H9 (cell line): ENCODE data around the gene JMJD7. TPM values are rescaled to one million over a fixed set of nuclear protein-coding genes. Genes with fewer than 3 reads are reported as not detected.

Experiments used
- DNase-seq: peaks from one replicate; pipeline ENCODE4 v3.0.0-alpha.2; 2017
- H2AFZ ChIP-seq: one replicate; pipeline ENCODE4 v1.6.1; 2013; ENCODE audit warnings: mild to moderate bottlenecking, low read length, control low read depth, moderate library complexity
- H2AK5ac ChIP-seq: 2 replicates; pipeline ENCODE4 v1.6.1; 2013; ENCODE audit warnings: low read length, control low read depth, mixed read lengths; ENCODE audit not compliant: insufficient read length
- H2BK120ac ChIP-seq: one replicate; pipeline ENCODE4 v1.6.1; 2013; ENCODE audit warnings: low read depth, mild to moderate bottlenecking, low read length, control low read depth, inconsistent platforms; ENCODE audit not compliant: poor library complexity, severe bottlenecking
- H2BK12ac ChIP-seq: 2 replicates; pipeline ENCODE4 v1.6.1; 2013; ENCODE audit warnings: low read length, control low read depth, mixed read lengths, low read depth; ENCODE audit not compliant: insufficient read length
- H2BK15ac ChIP-seq: 2 replicates; pipeline ENCODE4 v1.6.1; 2013; ENCODE audit warnings: low read depth, low read length, control low read depth
- H2BK20ac ChIP-seq: one replicate; pipeline ENCODE4 v1.6.1; 2013; ENCODE audit warnings: low read depth, mild to moderate bottlenecking, low read length, control low read depth, inconsistent platforms; ENCODE audit not compliant: poor library complexity, severe bottlenecking
- H2BK5ac ChIP-seq: 2 replicates; pipeline ENCODE4 v1.6.1; 2013; ENCODE audit warnings: low read length, control low read depth, mixed read lengths; ENCODE audit not compliant: insufficient read length
- H3K14ac ChIP-seq: 2 replicates; pipeline ENCODE4 v1.6.1; 2013; ENCODE audit warnings: low read length, control low read depth; ENCODE audit not compliant: insufficient read depth
- H3K18ac ChIP-seq: 2 replicates; pipeline ENCODE4 v1.6.1; 2013; ENCODE audit warnings: low read depth, mild to moderate bottlenecking, mixed read lengths, low read length, control low read depth; ENCODE audit not compliant: insufficient read length
- H3K23ac ChIP-seq: 2 replicates; pipeline ENCODE4 v1.6.1; 2013; ENCODE audit warnings: low read length, control low read depth, mixed read lengths, low read depth; ENCODE audit not compliant: insufficient read length
- H3K23me2 ChIP-seq: 2 replicates; pipeline ENCODE4 v1.6.1; 2013; ENCODE audit warnings: low read depth, mild to moderate bottlenecking, mixed read lengths, low read length, control low read depth; ENCODE audit not compliant: insufficient read length, poor library complexity, severe bottlenecking
- H3K27ac ChIP-seq: 2 replicates; pipeline ENCODE4 v1.5.1; 2013; ENCODE audit warnings: low read length, control low read depth, mixed read lengths, low read depth; ENCODE audit not compliant: insufficient read length
- H3K27me3 ChIP-seq: 2 replicates; pipeline ENCODE4 v1.6.1; 2013; ENCODE audit warnings: low read length, control low read depth, inconsistent platforms; ENCODE audit not compliant: insufficient read depth
- H3K4ac ChIP-seq: 2 replicates; pipeline ENCODE4 v1.6.1; 2013; ENCODE audit warnings: low read depth, mild to moderate bottlenecking, control low read depth, inconsistent platforms, low read length, moderate library complexity
- H3K4me1 ChIP-seq: 2 replicates; pipeline ENCODE4 v1.6.1; 2013; ENCODE audit warnings: low read length, control low read depth, inconsistent platforms; ENCODE audit not compliant: insufficient read depth
- H3K4me2 ChIP-seq: 2 replicates; pipeline ENCODE4 v1.6.1; 2013; ENCODE audit warnings: low read length, control low read depth, mixed read lengths; ENCODE audit not compliant: insufficient read length, insufficient read depth
- H3K56ac ChIP-seq: 2 replicates; pipeline ENCODE4 v1.6.1; 2013; ENCODE audit warnings: low read depth, mild to moderate bottlenecking, mixed read lengths, low read length, control low read depth; ENCODE audit not compliant: insufficient read length
- H3K79me1 ChIP-seq: 2 replicates; pipeline ENCODE4 v1.6.1; 2013; ENCODE audit warnings: low read depth, mild to moderate bottlenecking, moderate library complexity, low read length, control low read depth, inconsistent platforms; ENCODE audit not compliant: insufficient read depth, poor library complexity, severe bottlenecking
- H3K79me2 ChIP-seq: 2 replicates; pipeline ENCODE4 v1.6.1; 2013; ENCODE audit warnings: low read length, control low read depth, inconsistent platforms; ENCODE audit not compliant: insufficient read depth
- H3K9ac ChIP-seq: 2 replicates; pipeline ENCODE4 v1.6.1; 2013; ENCODE audit warnings: low read length, control low read depth, mixed read lengths; ENCODE audit not compliant: insufficient read length; ENCODE audit errors: extremely low read depth
- H3K9me3 ChIP-seq: one replicate; pipeline ENCODE4 v1.6.1; 2013; ENCODE audit warnings: low read depth, low read length, inconsistent platforms; ENCODE audit not compliant: control insufficient read depth
- H3T11ph ChIP-seq: one replicate; pipeline ENCODE4 v1.6.1; 2013; ENCODE audit warnings: mild to moderate bottlenecking, low read length, control low read depth, inconsistent platforms
- H4K20me1 ChIP-seq: one replicate; pipeline ENCODE4 v1.6.1; 2013; ENCODE audit not compliant: control insufficient read depth, insufficient read length, insufficient read depth
- H4K5ac ChIP-seq: 2 replicates; pipeline ENCODE4 v1.6.1; 2013; ENCODE audit warnings: low read depth, mild to moderate bottlenecking, mixed read lengths, low read length, control low read depth; ENCODE audit not compliant: insufficient read length
- H4K8ac ChIP-seq: replicated peaks from 2 replicates; pipeline ENCODE4 v1.6.1; 2013; ENCODE audit warnings: low read length, control low read depth, mixed read lengths, low read depth; ENCODE audit not compliant: insufficient read length
- H4K91ac ChIP-seq: 2 replicates; pipeline ENCODE4 v1.6.1; 2013; ENCODE audit warnings: low read depth, mild to moderate bottlenecking, moderate library complexity, mixed read lengths, low read length, control low read depth; ENCODE audit not compliant: insufficient read length
- H3K27ac Mint-ChIP-seq, 3 experiments: 2 replicates in 2 of 3; 3 replicates in 1 of 3; pipeline ENCODE4 v1.8.0; 2020 to 2021; ENCODE audit warnings: mixed read lengths in 3 of 3, mild to moderate bottlenecking in 1 of 3, moderate library complexity in 1 of 3
- H3K27me3 Mint-ChIP-seq: 2 replicates; pipeline ENCODE4 v1.8.0; 2021; ENCODE audit warnings: low read depth, mild to moderate bottlenecking, moderate library complexity, mixed read lengths
- H3K36me3 Mint-ChIP-seq, 3 experiments: 2 replicates in 2 of 3; 3 replicates in 1 of 3; pipeline ENCODE4 v1.8.0; 2020 to 2021; ENCODE audit warnings: low read depth in 3 of 3, mixed read lengths in 3 of 3; ENCODE audit not compliant: insufficient read depth in 1 of 3
- H3K4me1 Mint-ChIP-seq, 2 experiments: 2 replicates each; pipeline ENCODE4 v1.8.0; 2020; ENCODE audit warnings: mixed read lengths in 2 of 2
- H3K4me3 Mint-ChIP-seq, 2 experiments: 2 replicates in 1 of 2; 3 replicates in 1 of 2; pipeline ENCODE4 v1.8.0; 2020 to 2021; ENCODE audit warnings: mild to moderate bottlenecking in 2 of 2, mixed read lengths in 2 of 2, moderate library complexity in 1 of 2
- H3K9me3 Mint-ChIP-seq, 2 experiments: 2 replicates in 1 of 2; 3 replicates in 1 of 2; pipeline ENCODE4 v1.8.0; 2020; ENCODE audit warnings: mild to moderate bottlenecking in 2 of 2, mixed read lengths in 2 of 2, moderate library complexity in 1 of 2
- CTCF ChIP-seq: fragments of 200-600 bp; sonication (generic); conservative IDR thresholded peaks from 3 replicates; pipeline ENCODE4 v1.8.0; 2021; ENCODE audit warnings: antibody characterized with exemption, mild to moderate bottlenecking
- WGBS: extraction: QIAGEN DNeasy Blood & Tissue Kit; methylation state at CpG from one replicate; pipeline ENCODE4 v1.1.7; 2013; ENCODE audit warnings: missing lambda C conversion rate, low lambda C conversion rate, mixed read lengths; ENCODE audit not compliant: insufficient read length; ENCODE audit errors: extremely low coverage; 5-methylcytosine and 5-hydroxymethylcytosine counted together
- total RNA-seq: library from RNA; stranded (reverse); gene quantifications from 2 replicates; pipeline ENCODE4 v1.2.1, GENCODE V29; 2021

JMJD7 gene
- total RNA-seq, 1 experiment from 2014 or later: 13.3 TPM

GRCh38 chr15:41868321-41868720 lies 40.4 kb downstream of the JMJD7 start:
- Histone ChIP-seq H3K56ac (no peak overlapping the region), H4K8ac (no peak overlapping the region), H3K9ac (no peak overlapping the region), H3K18ac (no peak overlapping the region), H2BK20ac (no peak overlapping the region), H2AFZ (no peak overlapping the region), H3K4ac (no peak overlapping the region), H4K91ac (no peak overlapping the region), H2BK5ac (no peak overlapping the region), H3K9me3 (no peaks in the 10 kb centered on the region), H3K4me1 (no peaks in the 10 kb centered on the region), H2BK12ac (no peak overlapping the region), H2BK15ac (no peak overlapping the region), H4K5ac (no peak overlapping the region), H4K20me1 (no peaks in the 10 kb centered on the region), H3K27me3 (no peaks in the 10 kb centered on the region), H2BK120ac (no peak overlapping the region), H2AK5ac (no peak overlapping the region), H3K27ac (no peak overlapping the region), H3K79me1 (no peaks in the 10 kb centered on the region), H3K4me2 (no peak overlapping the region), H3K23ac (no peak overlapping the region), H3K79me2 (no peaks in the 10 kb centered on the region), H3K23me2 (no peaks in the 10 kb centered on the region), H3K14ac (no peak overlapping the region; the same call in 1 of the 2 replicates), H3T11ph (no peak overlapping the region)
- Mint-ChIP-seq H3K36me3 (no peaks in the 10 kb centered on the region), H3K4me3 (no peak overlapping the region), H3K9me3 (no peaks in the 10 kb centered on the region), H3K4me1 (peaks cover 6 to 11% of the 10 kb centered on the region in 2 experiments; a peak in 3 of 4 replicates), H3K27me3 (peaks cover 2% of the 10 kb centered on the region), H3K27ac (no peak overlapping the region)
- DNase-seq: no peak
- TF ChIP-seq CTCF: no peak
- no CpG with 5 or more reads among the region's 15 CpGs for WGBS
